HG02870 (cell line): ENCODE measurements around the gene CCDC142.
"Not testable (repeated sequence)": the region's sequence is repeated elsewhere in the genome, so short reads cannot be mapped to it uniquely, and the experiment has no call there.

Experiments
- ATAC-seq: cut with Tn5 transposase; IDR thresholded peaks from one replicate; pipeline ENCODE4 v1.9.1; 2021; ENCODE audit warnings: mild to moderate bottlenecking, moderate library complexity; ENCODE audit not compliant: unreplicated experiment

CCDC142 gene

GRCh38 chr2:74500578-74500946 lies 17.8 kb upstream of the CCDC142 start:
- ATAC-seq: no peak

- no peak for ATAC-seq
These were observed 17.3 kb upstream of the CCDC142 start for GRCh38 chr2:74499940-74500577.

GRCh38 chr2:74499267-74499939 lies 16.6 kb upstream of the CCDC142 start, which contains the start of gene LBX2:
TSS of gene LBX2 (minus strand) at chr2:74499603. CDS start at chr2:74499537, 66 bp downstream.
- no peak for ATAC-seq

GRCh38 chr2:74498500-74499266 lies 15.9 kb upstream of the CCDC142 start:
- ATAC-seq: no peak

GRCh38 chr2:74497777-74498499 lies 15.1 kb upstream of the CCDC142 start:
- ATAC-seq: peak; percentile 45

- no peak for ATAC-seq
These were observed 14.4 kb upstream of the CCDC142 start for GRCh38 chr2:74496997-74497776.

GRCh38 chr2:74495440-74495839 lies 12.6 kb upstream of the CCDC142 start:
- ATAC-seq: no peak

- ATAC-seq: no peak
These were observed 10.7 kb upstream of the CCDC142 start for GRCh38 chr2:74493546-74493945.

GRCh38 chr2:74491648-74492544 lies 9.1 kb upstream of the CCDC142 start:
- ATAC-seq: no peak

GRCh38 chr2:74489906-74490305 lies 7.1 kb upstream of the CCDC142 start:
- no peak for ATAC-seq

- ATAC-seq: no peak
These were observed 6.1 kb upstream of the CCDC142 start for GRCh38 chr2:74488643-74489481.

- ATAC-seq: no peak
These were observed 3.3 kb upstream of the CCDC142 start for GRCh38 chr2:74486141-74486540.

GRCh38 chr2:74483675-74484164 lies 922 bp upstream of the CCDC142 start:
- ATAC-seq: not testable (repeated sequence)

GRCh38 chr2:74481961-74482800 lies 617 bp downstream of the CCDC142 start:
- ATAC-seq: peak; percentile 38

GRCh38 chr2:74481431-74481830 lies 1.4 kb downstream of the CCDC142 start:
- ATAC-seq: no peak

- ATAC-seq: no peak
These were observed 7.9 kb downstream of the CCDC142 start for GRCh38 chr2:74474899-74475298.

- no peak for ATAC-seq
These were observed 8.3 kb downstream of the CCDC142 start for GRCh38 chr2:74474481-74474880.

- no peak for ATAC-seq
These were observed 9.9 kb downstream of the CCDC142 start for GRCh38 chr2:74472945-74473258.
